Measurements from ENCODE around the gene ASGR2. TPM values are rescaled to one million over a fixed set of nuclear protein-coding genes. Genes with fewer than 3 reads are reported as not detected.

The ASGR2 gene
- total RNA-seq, 1 donor from 2014 or later = 2.7 TPM

DNA sequence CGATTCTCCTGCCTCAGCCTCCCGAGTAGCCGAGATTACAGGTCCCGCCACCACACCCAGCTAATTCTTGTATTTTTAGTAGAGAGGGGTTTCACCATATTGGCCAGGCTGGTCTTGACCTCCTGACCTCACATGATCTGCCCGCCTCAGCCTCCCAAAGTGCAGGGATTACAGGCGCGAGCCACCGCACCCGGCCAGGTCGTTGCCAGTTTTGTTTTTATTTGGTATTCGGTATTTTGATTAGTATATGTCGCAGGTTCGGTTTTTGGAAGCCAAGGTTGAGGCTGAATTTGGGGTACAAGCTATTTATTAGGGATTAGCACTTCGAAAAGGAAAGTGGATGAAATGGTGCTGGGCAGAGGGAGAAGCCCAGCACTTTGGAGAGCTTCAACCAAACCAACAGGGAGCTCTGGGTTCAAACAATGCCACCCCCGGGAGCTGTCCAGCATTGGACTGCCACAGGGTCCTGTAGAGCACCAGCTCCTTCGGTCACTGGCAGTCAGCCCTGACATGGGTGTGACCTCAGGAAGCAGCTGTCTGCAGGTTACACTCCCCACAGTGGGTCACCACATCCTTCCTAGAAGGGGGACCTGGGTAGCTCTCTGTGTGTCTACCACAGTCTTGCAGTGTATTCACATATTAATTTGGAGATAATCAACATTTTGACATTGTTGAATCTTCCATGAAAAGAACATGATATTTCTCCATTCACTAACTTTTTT lies 33.1 kb downstream of the ASGR2 start:
- TF ChIP-seq, protein P1, sequence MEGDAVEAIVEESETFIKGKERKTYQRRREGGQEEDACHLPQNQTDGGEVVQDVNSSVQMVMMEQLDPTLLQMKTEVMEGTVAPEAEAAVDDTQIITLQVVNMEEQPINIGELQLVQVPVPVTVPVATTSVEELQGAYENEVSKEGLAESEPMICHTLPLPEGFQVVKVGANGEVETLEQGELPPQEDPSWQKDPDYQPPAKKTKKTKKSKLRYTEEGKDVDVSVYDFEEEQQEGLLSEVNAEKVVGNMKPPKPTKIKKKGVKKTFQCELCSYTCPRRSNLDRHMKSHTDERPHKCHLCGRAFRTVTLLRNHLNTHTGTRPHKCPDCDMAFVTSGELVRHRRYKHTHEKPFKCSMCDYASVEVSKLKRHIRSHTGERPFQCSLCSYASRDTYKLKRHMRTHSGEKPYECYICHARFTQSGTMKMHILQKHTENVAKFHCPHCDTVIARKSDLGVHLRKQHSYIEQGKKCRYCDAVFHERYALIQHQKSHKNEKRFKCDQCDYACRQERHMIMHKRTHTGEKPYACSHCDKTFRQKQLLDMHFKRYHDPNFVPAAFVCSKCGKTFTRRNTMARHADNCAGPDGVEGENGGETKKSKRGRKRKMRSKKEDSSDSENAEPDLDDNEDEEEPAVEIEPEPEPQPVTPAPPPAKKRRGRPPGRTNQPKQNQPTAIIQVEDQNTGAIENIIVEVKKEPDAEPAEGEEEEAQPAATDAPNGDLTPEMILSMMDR (IDR thresholded peaks at IDR 0.05; ENCODE audit: unreplicated experiment) = no peak
- H3K9me3 Mint-ChIP-seq (ENCODE audit: low read depth) = no peaks in the 10 kb centered on the region
- H3K4me1 Mint-ChIP-seq (ENCODE audit: low read depth) = no peaks in the 10 kb centered on the region
- no peak for DNase-seq (ENCODE audit: low spot score, unreplicated experiment)
- H3K27me3 Mint-ChIP-seq = peaks cover 8% of the 10 kb centered on the region
- H3K4me3 Mint-ChIP-seq (ENCODE audit: low read depth) = no peak overlapping the region
- no peaks in the 10 kb centered on the region for H3K36me3 Mint-ChIP-seq (ENCODE audit: insufficient read depth)
- H3K27ac Mint-ChIP-seq = no peak overlapping the region

DNA sequence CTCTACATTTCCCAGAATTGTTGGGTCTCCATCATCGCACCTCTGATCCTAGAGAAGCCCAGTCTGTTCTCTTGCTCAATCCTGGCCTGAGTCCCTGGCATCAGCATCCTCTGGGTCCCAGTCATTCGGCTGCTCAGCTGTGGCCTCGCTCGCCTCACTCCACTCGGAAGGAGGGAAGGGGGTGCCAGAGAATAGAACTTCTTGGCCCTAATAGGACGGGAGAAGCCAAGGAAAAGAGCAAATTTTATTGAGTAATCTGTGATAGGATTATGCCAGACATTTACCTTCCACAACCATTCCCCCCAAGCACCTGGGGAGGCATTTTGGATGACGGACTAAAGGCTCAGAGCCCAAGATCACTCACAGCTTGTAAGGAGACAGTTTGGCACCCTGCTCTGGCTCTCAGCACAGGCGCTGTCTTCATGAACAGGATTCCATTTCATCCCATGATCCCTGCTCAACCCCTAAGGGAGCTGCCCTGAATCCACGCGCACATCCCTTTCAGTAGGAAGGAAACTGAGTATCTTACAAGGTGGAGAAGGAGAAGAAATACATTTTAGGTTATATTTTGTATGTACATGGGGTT lies 34.1 kb downstream of the ASGR2 start:
- DNase-seq (ENCODE audit: low spot score, unreplicated experiment) = no peak
- Mint-ChIP-seq H3K4me1 (ENCODE audit: low read depth) (no peaks in the 10 kb centered on the region), H3K27me3 (peaks cover 8% of the 10 kb centered on the region), H3K9me3 (ENCODE audit: low read depth) (no peaks in the 10 kb centered on the region), H3K27ac (no peak overlapping the region), H3K4me3 (ENCODE audit: low read depth) (no peak overlapping the region), H3K36me3 (ENCODE audit: insufficient read depth) (no peaks in the 10 kb centered on the region)
- TF ChIP-seq, protein P1 (IDR thresholded peaks at IDR 0.05; ENCODE audit: unreplicated experiment) = no peak

DNA sequence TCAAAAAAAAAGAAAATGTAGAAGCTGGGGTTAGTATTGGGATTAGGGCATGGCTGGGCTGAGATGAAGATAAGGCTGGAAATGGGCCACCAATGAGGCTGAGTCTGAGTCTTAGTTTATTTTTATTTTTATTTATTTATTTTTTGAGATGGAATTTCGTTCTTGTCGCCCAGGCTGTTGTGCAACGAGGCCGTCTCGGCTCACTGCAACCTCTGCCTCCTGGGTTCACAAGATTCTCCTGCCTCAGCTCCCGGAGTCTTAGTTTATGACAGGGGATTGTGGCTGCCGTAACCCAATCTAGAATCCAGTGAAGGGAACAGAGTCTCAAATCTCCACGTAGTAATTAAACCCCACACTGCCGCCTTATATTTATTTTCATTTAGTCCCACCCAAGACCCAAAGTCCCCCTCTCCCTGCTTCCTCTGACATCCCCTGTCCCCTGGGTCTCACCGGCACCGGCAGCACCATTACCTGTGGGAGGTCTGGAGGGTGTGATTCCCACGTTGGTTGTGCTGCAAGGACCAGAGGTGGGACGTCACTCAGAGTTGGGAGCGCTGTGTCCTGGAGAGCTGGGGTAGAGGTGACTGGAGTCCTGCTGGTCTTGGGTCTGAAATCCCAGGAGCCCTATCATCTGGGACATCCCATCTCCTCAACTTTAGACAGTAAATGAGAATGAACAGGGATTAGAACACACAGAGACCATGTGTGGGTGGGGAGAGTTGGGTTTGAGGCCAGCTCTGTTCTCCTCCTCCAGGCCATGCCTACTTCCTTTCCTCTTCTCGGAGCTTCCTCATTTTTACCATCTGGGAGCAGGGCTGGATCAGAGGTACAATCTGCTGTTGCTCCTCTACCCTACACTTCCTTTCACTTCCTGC lies 34.8 kb downstream of the ASGR2 start, which contains the start of gene CLEC10A:
CLEC10A (minus strand) TSS at position 671 of the 875 bp plus-strand sequence. CDS start 1,439 bp downstream, outside the sequence.
- H3K27me3 Mint-ChIP-seq = peaks cover 8% of the 10 kb centered on the region
- H3K9me3 Mint-ChIP-seq (ENCODE audit: low read depth) = no peaks in the 10 kb centered on the region
- no peaks in the 10 kb centered on the region for H3K36me3 Mint-ChIP-seq (ENCODE audit: insufficient read depth)
- no peak within 1 kb of the TSS for H3K4me3 Mint-ChIP-seq (ENCODE audit: low read depth)
- H3K27ac Mint-ChIP-seq = no peak within 1 kb of the TSS
- no peaks in the 10 kb centered on the region for H3K4me1 Mint-ChIP-seq (ENCODE audit: low read depth)
- TF ChIP-seq, protein P1 (IDR thresholded peaks at IDR 0.05; ENCODE audit: unreplicated experiment) = no peak
- no peak for DNase-seq (ENCODE audit: low spot score, unreplicated experiment)

DNA sequence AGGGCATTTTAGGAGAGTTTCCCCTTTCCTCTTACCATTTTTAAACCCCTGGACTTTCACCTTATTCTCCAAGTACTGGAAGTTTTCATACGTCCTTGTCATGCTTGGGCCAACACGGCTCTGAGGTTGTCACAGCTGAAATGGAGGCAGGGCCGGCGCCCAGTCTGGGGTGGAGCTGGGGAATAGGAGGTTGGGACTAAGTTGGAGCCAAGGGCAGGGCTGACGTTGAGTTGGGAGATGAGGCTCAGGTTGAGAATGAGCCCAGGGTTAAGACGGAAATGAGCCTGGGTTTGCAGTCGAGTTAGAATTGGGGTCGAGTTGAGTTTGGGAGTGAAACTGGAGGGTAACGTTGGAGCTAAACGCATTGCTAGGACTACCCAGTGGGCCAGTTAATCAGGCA lies 35.9 kb downstream of the ASGR2 start:
- TF ChIP-seq, protein P1 (IDR thresholded peaks at IDR 0.05; ENCODE audit: unreplicated experiment) = no peak
- Mint-ChIP-seq H3K4me1 (ENCODE audit: low read depth) (no peaks in the 10 kb centered on the region), H3K36me3 (ENCODE audit: insufficient read depth) (no peaks in the 10 kb centered on the region), H3K27me3 (peaks cover 8% of the 10 kb centered on the region), H3K27ac (no peak overlapping the region), H3K4me3 (ENCODE audit: low read depth) (no peak overlapping the region), H3K9me3 (ENCODE audit: low read depth) (no peaks in the 10 kb centered on the region)
- no peak for DNase-seq (ENCODE audit: low spot score, unreplicated experiment)

DNA sequence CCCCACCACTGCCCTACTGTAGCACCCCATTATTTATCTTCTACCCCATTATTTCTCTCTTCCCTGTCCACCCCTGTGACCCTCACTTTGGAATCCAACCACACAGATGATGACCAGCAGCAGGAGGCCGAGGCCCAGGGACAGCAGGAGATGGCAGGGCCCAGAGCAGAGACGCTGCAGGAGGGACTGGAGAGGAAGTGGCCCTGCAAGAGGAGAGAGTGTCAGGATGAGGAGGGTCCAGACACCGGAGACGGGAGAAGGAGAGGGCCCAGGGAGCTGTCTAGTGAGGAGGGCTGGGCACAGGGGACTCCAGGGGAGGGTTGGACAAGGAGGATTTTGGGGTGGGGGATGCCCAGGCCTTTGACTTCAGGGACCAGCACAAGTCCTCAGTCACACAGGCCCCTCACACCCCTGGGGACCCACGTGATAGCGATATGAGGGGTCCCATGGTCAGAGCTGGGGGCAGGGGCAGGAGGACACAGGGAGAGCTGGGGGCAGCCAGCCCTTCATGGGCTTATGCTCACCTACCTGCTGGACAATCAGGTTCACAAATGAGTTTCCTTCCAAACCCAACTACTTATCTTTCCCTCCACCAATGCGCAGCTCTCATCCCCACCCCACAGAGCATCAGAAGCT lies 36.6 kb downstream of the ASGR2 start:
- Mint-ChIP-seq H3K27me3 (peaks cover 8% of the 10 kb centered on the region), H3K27ac (no peak overlapping the region), H3K4me1 (ENCODE audit: low read depth) (no peaks in the 10 kb centered on the region), H3K4me3 (ENCODE audit: low read depth) (no peak overlapping the region), H3K9me3 (ENCODE audit: low read depth) (no peaks in the 10 kb centered on the region), H3K36me3 (ENCODE audit: insufficient read depth) (no peaks in the 10 kb centered on the region)
- no peak for DNase-seq (ENCODE audit: low spot score, unreplicated experiment)
- TF ChIP-seq, protein P1 (IDR thresholded peaks at IDR 0.05; ENCODE audit: unreplicated experiment) = no peak
